ENCODE results near the gene ZSCAN2. TPM values are rescaled to one million over a fixed set of nuclear protein-coding genes. Genes with fewer than 3 reads are reported as not detected.

The ZSCAN2 gene
- total and polyA plus RNA-seq, 2 of the 8 experiments (the other 6 are each of a cell fraction or from before 2014, with no cell fraction given): 23.6 to 52.4 TPM

- H2BK120ac ChIP-seq (replicated peaks; ENCODE audit: low read depth, low read length): no peak overlapping the region
- no peak overlapping the region for H3K9ac ChIP-seq (replicated peaks in 1 of 4; ENCODE audit: extremely low read depth in 1 of 4, low read depth in 3 of 4, low read length in 3 of 4)
- ChIA-PET POLR2A (ENCODE audit: partially characterized antibody) (interaction anchor here (1.2 to 2.0 kb wide), 2 partner anchors 31 to 49 kb away, joined by 3 to 5 read pairs; no protein-coding TSS in a partner anchor), CTCF (ENCODE audit: partially characterized antibody) (interaction anchor here (1.3 to 10.1 kb wide), 4 partner anchors 9 to 66 kb away, joined by 3 to 86 read pairs (median 34); partner anchors contain the start of genes NMB, WDR73 and ZSCAN2)
- H3K23ac ChIP-seq (ENCODE audit: insufficient read length): no peak overlapping the region
- FAIRE-seq (no peak), DNase-seq (ENCODE audit: low read depth in 1 of 2, low spot score in 2 of 2) (no peak)
- H3K4me2 ChIP-seq (ENCODE audit: insufficient read depth in 1 of 2, low read depth in 2 of 2, low read length in 2 of 2): no peak overlapping the region
- H4K20me1 ChIP-seq (replicated peaks in 1 of 2; ENCODE audit: control insufficient read depth in 1 of 2, insufficient read depth in 2 of 2, low read length in 2 of 2): no peaks in the 10 kb centered on the region
- H2BK12ac ChIP-seq (ENCODE audit: low read depth, low read length): no peak overlapping the region
- peaks cover 0 to 7% of the 10 kb centered on the region in 2 experiments; a peak in 1 of 4 replicates for H3K9me3 ChIP-seq (ENCODE audit: insufficient read depth in 2 of 2, low read depth in 1 of 2, low read length in 1 of 2)
- H2BK5ac ChIP-seq (ENCODE audit: low read depth, low read length): no peak overlapping the region
- H2AK5ac ChIP-seq (ENCODE audit: low read depth, low read length): no peak overlapping the region
- H3K23me2 ChIP-seq (ENCODE audit: low read depth, low read length): no peaks in the 10 kb centered on the region; the same call in 1 of the 2 replicates
- H3K79me1 ChIP-seq (ENCODE audit: low read depth, low read length): no peaks in the 10 kb centered on the region; the same call in 1 of the 2 replicates
- H3K4me3 ChIP-seq (ENCODE audit: extremely low read depth in 1 of 4, insufficient read depth in 2 of 4, low read depth in 3 of 4, low read length in 4 of 4): no peak overlapping the region
- H2BK15ac ChIP-seq (ENCODE audit: low read length): no peak overlapping the region
- H3K18ac ChIP-seq (ENCODE audit: extremely low read depth, low read length): no peak overlapping the region
- no peak overlapping the region for H2AFZ ChIP-seq (ENCODE audit: low read length)
- TF ChIP-seq RFX5 (IDR thresholded peaks at IDR 0.05; ENCODE audit: borderline replicate concordance, low read depth, low read length): no peak
- TF ChIP-seq TEAD4 (IDR thresholded peaks at IDR 0.05; ENCODE audit: low read depth, low read length): no peak
- TF ChIP-seq HDAC2 (IDR thresholded peaks at IDR 0.05; ENCODE audit: borderline replicate concordance in 1 of 2, low read depth in 2 of 2, low read length in 2 of 2): no peak
- no peak for TF ChIP-seq SIRT6 (IDR thresholded peaks at IDR 0.05; ENCODE audit: low read length)
- no peak for TF ChIP-seq GABPA (IDR thresholded peaks at IDR 0.05; ENCODE audit: borderline replicate concordance, insufficient read depth, low read length)
- TF ChIP-seq EGR1 (IDR thresholded peaks at IDR 0.05; ENCODE audit: borderline replicate concordance, low read depth, low read length): no peak
- TF ChIP-seq CBX5 (IDR thresholded peaks at IDR 0.05; ENCODE audit: low read depth, low read length): no peak
- TF ChIP-seq BACH1 (IDR thresholded peaks at IDR 0.05; ENCODE audit: low read length): no peak
- no peak for TF ChIP-seq EP300 (IDR thresholded peaks at IDR 0.05; ENCODE audit: borderline replicate concordance in 1 of 2, low read depth in 2 of 2, low read length in 2 of 2)
- 89% methylated on average over 2 of the region's 2 CpGs; no CpG with 5 or more reads in 1 of the 2 experiments for WGBS, 2 experiments (ENCODE audit: extremely low coverage in 1 of 2, insufficient coverage in 1 of 2, insufficient read length in 1 of 2, insufficient replicate concordance in 2 of 2, low coverage in 1 of 2, low lambda C conversion rate in 2 of 2, missing lambda C conversion rate in 1 of 2)
- no peak overlapping the region for H2BK20ac ChIP-seq (ENCODE audit: low read length)
- no peak overlapping the region for H4K91ac ChIP-seq (replicated peaks; ENCODE audit: insufficient read length, low read length)
- no peaks in the 10 kb centered on the region for H3K36me3 ChIP-seq (ENCODE audit: control insufficient read depth in 2 of 4, insufficient read depth in 4 of 4, low read length in 3 of 4)
- H3K14ac ChIP-seq (ENCODE audit: insufficient read length): no peak overlapping the region
- H3K4me1 ChIP-seq (replicated peaks in 1 of 4; ENCODE audit: control insufficient read depth in 3 of 4, insufficient read depth in 4 of 4, low read length in 3 of 4): peaks cover 0 to 11% (median 7%) of the 10 kb centered on the region in 4 experiments; a peak in 5 of 7 replicates
- H3K4ac ChIP-seq (replicated peaks; ENCODE audit: insufficient read length, low read depth, low read length): no peak overlapping the region
- no peak overlapping the region for H4K8ac ChIP-seq (ENCODE audit: extremely low read depth, insufficient read depth, low read length)
- H4K5ac ChIP-seq (ENCODE audit: insufficient read length, low read depth, low read length): no peak overlapping the region
- H3K27me3 ChIP-seq (replicated peaks in 1 of 4; ENCODE audit: control insufficient read depth in 3 of 4, extremely low read depth in 1 of 4, insufficient read depth in 3 of 4, low read length in 3 of 4): no peaks in the 10 kb centered on the region
- H3K56ac ChIP-seq (replicated peaks; ENCODE audit: insufficient read length, low read depth, low read length): no peak overlapping the region
- no peaks in the 10 kb centered on the region for H3K79me2 ChIP-seq (ENCODE audit: control insufficient read depth in 1 of 2, insufficient read depth in 2 of 2, low read length in 2 of 2)
- H3K27ac ChIP-seq (ENCODE audit: low read depth, low read length): no peak overlapping the region
These were observed 10.4 kb upstream of the ZSCAN2 start for GRCh38 chr15:84590406-84590805.

Measured in H1 (cell line).